ENCODE results near the gene NCK1.
"Not testable (repeated sequence)": the region's sequence is repeated elsewhere in the genome, so short reads cannot be mapped to it uniquely, and the experiment has no call there.

The NCK1 gene

GRCh38 chr3:136954980-136955780, 93.2 kb downstream of the NCK1 start:
- Mint-ChIP-seq H3K4me1 (ENCODE audit: low read depth) (peaks cover 12% of the 10 kb centered on the region), H3K27ac (no peak overlapping the region), H3K9me3 (no peaks in the 10 kb centered on the region), H3K27me3 (ENCODE audit: low read depth) (no peaks in the 10 kb centered on the region), H3K4me3 (no peak overlapping the region), H3K36me3 (ENCODE audit: low read depth) (peaks cover 2% of the 10 kb centered on the region)
- no peak for DNase-seq (ENCODE audit: low spot score)

- H3K4me1 Mint-ChIP-seq (ENCODE audit: low read depth) = peaks cover 12% of the 10 kb centered on the region
- no peak overlapping the region for H3K27ac Mint-ChIP-seq
- H3K9me3 Mint-ChIP-seq = no peaks in the 10 kb centered on the region
- no peak overlapping the region for H3K4me3 Mint-ChIP-seq
- DNase-seq (ENCODE audit: low spot score) = no peak
- H3K27me3 Mint-ChIP-seq (ENCODE audit: low read depth) = no peaks in the 10 kb centered on the region
- H3K36me3 Mint-ChIP-seq (ENCODE audit: low read depth) = peaks cover 2% of the 10 kb centered on the region
Measured at GRCh38 chr3:136955813-136956212, 93.8 kb downstream of the NCK1 start.

- Mint-ChIP-seq H3K36me3 (ENCODE audit: low read depth) (no peaks in the 10 kb centered on the region), H3K27ac (no peak overlapping the region), H3K9me3 (no peaks in the 10 kb centered on the region), H3K27me3 (ENCODE audit: low read depth) (no peaks in the 10 kb centered on the region), H3K4me1 (ENCODE audit: low read depth) (peaks cover 12% of the 10 kb centered on the region), H3K4me3 (no peak overlapping the region)
- DNase-seq (ENCODE audit: low spot score) = no peak
Measured at GRCh38 chr3:136956971-136957370, 95.0 kb downstream of the NCK1 start.

GRCh38 chr3:136957751-136958288, 95.8 kb downstream of the NCK1 start, which contains the start of gene IL20RB:
Gene IL20RB (plus strand): TSS chr3:136957983. CDS start chr3:136958114, 131 bp downstream.
- Mint-ChIP-seq H3K27ac (no peak within 1 kb of the TSS), H3K4me1 (ENCODE audit: low read depth) (peaks cover 12% of the 10 kb centered on the region), H3K27me3 (ENCODE audit: low read depth) (no peaks in the 10 kb centered on the region), H3K9me3 (no peaks in the 10 kb centered on the region), H3K4me3 (no peak within 1 kb of the TSS), H3K36me3 (ENCODE audit: low read depth) (no peaks in the 10 kb centered on the region)
- no peak for DNase-seq (ENCODE audit: low spot score)

GRCh38 chr3:136958939-136959338, 96.9 kb downstream of the NCK1 start:
- H3K4me3 Mint-ChIP-seq = no peak overlapping the region

GRCh38 chr3:136959599-136959998, 97.6 kb downstream of the NCK1 start:
- Mint-ChIP-seq H3K27ac (no peak overlapping the region), H3K4me1 (ENCODE audit: low read depth) (peaks cover 10% of the 10 kb centered on the region), H3K4me3 (no peak overlapping the region), H3K36me3 (ENCODE audit: low read depth) (no peaks in the 10 kb centered on the region), H3K27me3 (ENCODE audit: low read depth) (no peaks in the 10 kb centered on the region), H3K9me3 (no peaks in the 10 kb centered on the region)
- no peak for DNase-seq (ENCODE audit: low spot score)

More at GRCh38 chr3:136958939-136959338, 96.9 kb downstream of the NCK1 start:
- Mint-ChIP-seq H3K27me3 (ENCODE audit: low read depth) (no peaks in the 10 kb centered on the region), H3K9me3 (no peaks in the 10 kb centered on the region), H3K36me3 (ENCODE audit: low read depth) (no peaks in the 10 kb centered on the region), H3K4me1 (ENCODE audit: low read depth) (peaks cover 12% of the 10 kb centered on the region), H3K27ac (no peak overlapping the region)
- DNase-seq (ENCODE audit: low spot score) = no peak

GRCh38 chr3:136960838-136961836, 99.1 kb downstream of the NCK1 start:
- no peaks in the 10 kb centered on the region for H3K9me3 Mint-ChIP-seq
- H3K4me1 Mint-ChIP-seq (ENCODE audit: low read depth) = no peaks in the 10 kb centered on the region
- H3K27me3 Mint-ChIP-seq (ENCODE audit: low read depth) = no peaks in the 10 kb centered on the region
- H3K4me3 Mint-ChIP-seq = no peak overlapping the region
- H3K36me3 Mint-ChIP-seq (ENCODE audit: low read depth) = no peaks in the 10 kb centered on the region
- H3K27ac Mint-ChIP-seq = no peak overlapping the region
- DNase-seq (ENCODE audit: low spot score) = no peak

- no peak for DNase-seq (ENCODE audit: low spot score)
- H3K36me3 Mint-ChIP-seq (ENCODE audit: low read depth) = no peaks in the 10 kb centered on the region
- H3K9me3 Mint-ChIP-seq = no peaks in the 10 kb centered on the region
- no peak overlapping the region for H3K4me3 Mint-ChIP-seq
- H3K27me3 Mint-ChIP-seq (ENCODE audit: low read depth) = no peaks in the 10 kb centered on the region
- no peaks in the 10 kb centered on the region for H3K4me1 Mint-ChIP-seq (ENCODE audit: low read depth)
- no peak overlapping the region for H3K27ac Mint-ChIP-seq
Measured at GRCh38 chr3:136962927-136963326, 100.9 kb downstream of the NCK1 start.

- not testable (repeated sequence) for DNase-seq (ENCODE audit: low spot score); H3K27ac Mint-ChIP-seq; H3K4me3 Mint-ChIP-seq; H3K27me3 Mint-ChIP-seq (ENCODE audit: low read depth); H3K36me3 Mint-ChIP-seq (ENCODE audit: low read depth); H3K4me1 Mint-ChIP-seq (ENCODE audit: low read depth)
- peaks cover 11% of the 10 kb centered on the region for H3K9me3 Mint-ChIP-seq
Measured at GRCh38 chr3:136969539-136969938, 107.5 kb downstream of the NCK1 start.

- no peaks in the 10 kb centered on the region for H3K4me1 Mint-ChIP-seq (ENCODE audit: low read depth)
- no peaks in the 10 kb centered on the region for H3K27me3 Mint-ChIP-seq (ENCODE audit: low read depth)
Measured at GRCh38 chr3:136973352-136973751, 111.3 kb downstream of the NCK1 start.

GRCh38 chr3:136974670-136975069, 112.7 kb downstream of the NCK1 start:
- Mint-ChIP-seq H3K36me3 (ENCODE audit: low read depth) (no peaks in the 10 kb centered on the region), H3K4me1 (ENCODE audit: low read depth) (no peaks in the 10 kb centered on the region), H3K4me3 (no peak overlapping the region), H3K27ac (no peak overlapping the region), H3K9me3 (peaks cover 17% of the 10 kb centered on the region), H3K27me3 (ENCODE audit: low read depth) (no peaks in the 10 kb centered on the region)
- DNase-seq (ENCODE audit: low spot score) = no peak

More at GRCh38 chr3:136973352-136973751, 111.3 kb downstream of the NCK1 start:
- peaks cover 17% of the 10 kb centered on the region for H3K9me3 Mint-ChIP-seq
- H3K4me3 Mint-ChIP-seq = no peak overlapping the region
- no peak overlapping the region for H3K27ac Mint-ChIP-seq
- H3K36me3 Mint-ChIP-seq (ENCODE audit: low read depth) = no peaks in the 10 kb centered on the region
- DNase-seq (ENCODE audit: low spot score) = no peak

GRCh38 chr3:136979204-136979603, 117.2 kb downstream of the NCK1 start:
- no peaks in the 10 kb centered on the region for H3K36me3 Mint-ChIP-seq (ENCODE audit: low read depth)
- no peaks in the 10 kb centered on the region for H3K27me3 Mint-ChIP-seq (ENCODE audit: low read depth)
- no peak for DNase-seq (ENCODE audit: low spot score)
- H3K9me3 Mint-ChIP-seq = peaks cover 9% of the 10 kb centered on the region
- H3K4me1 Mint-ChIP-seq (ENCODE audit: low read depth) = no peaks in the 10 kb centered on the region
- H3K27ac Mint-ChIP-seq = no peak overlapping the region
- H3K4me3 Mint-ChIP-seq = no peak overlapping the region

GRCh38 chr3:136979684-136980083, 117.7 kb downstream of the NCK1 start:
- Mint-ChIP-seq H3K9me3 (peaks cover 5% of the 10 kb centered on the region), H3K4me3 (no peak overlapping the region), H3K27me3 (ENCODE audit: low read depth) (no peaks in the 10 kb centered on the region), H3K36me3 (ENCODE audit: low read depth) (no peaks in the 10 kb centered on the region), H3K27ac (no peak overlapping the region), H3K4me1 (ENCODE audit: low read depth) (no peaks in the 10 kb centered on the region)
- DNase-seq (ENCODE audit: low spot score) = no peak

GRCh38 chr3:136982033-136982432, 120.0 kb downstream of the NCK1 start:
- H3K4me3 Mint-ChIP-seq = no peak overlapping the region
- DNase-seq (ENCODE audit: low spot score) = no peak
- no peak overlapping the region for H3K27ac Mint-ChIP-seq
- H3K4me1 Mint-ChIP-seq (ENCODE audit: low read depth) = no peaks in the 10 kb centered on the region
- H3K9me3 Mint-ChIP-seq = no peaks in the 10 kb centered on the region
- no peaks in the 10 kb centered on the region for H3K36me3 Mint-ChIP-seq (ENCODE audit: low read depth)
- no peaks in the 10 kb centered on the region for H3K27me3 Mint-ChIP-seq (ENCODE audit: low read depth)

Measured in T-helper 2 cell treated with Interferon-gamma antibody and Interleukin-4, amounts not matched to agents 5 μg/mL and 100 μg/mL, for 36 hours (primary cell).